Erythroblast (primary cell): ENCODE measurements around the gene CD27.

Experiments
- GATA1 ChIP-seq: IDR thresholded peaks from 2 replicates; pipeline ENCODE4 v1.6.1; 2011; ENCODE audit warnings: low read depth, mild to moderate bottlenecking, control low read depth, low read length, moderate library complexity
- POLR2A ChIP-seq: IDR thresholded peaks from 2 replicates; pipeline ENCODE4 v1.6.1; 2011; ENCODE audit warnings: mild to moderate bottlenecking, low read length

GRCh38 chr12:6466184-6466573 is 21.4 kb downstream of the CD27 start:
- peak; percentile 5 for TF ChIP-seq POLR2A
- no peak for TF ChIP-seq GATA1
